NB4 (cell line): ENCODE measurements around the gene LGMN.

Source experiments
- POLR2A ChIP-seq: IDR thresholded peaks from 2 replicates; pipeline ENCODE4 v1.6.1; 2011; ENCODE audit warnings: mild to moderate bottlenecking; ENCODE audit not compliant: insufficient read length; ENCODE audit errors: extremely low read depth
- TF ChIP-seq, protein P1 (sequence below): IDR thresholded peaks from one replicate; pipeline ENCODE4 v1.5.1; 2012; ENCODE audit warnings: low read depth, low read length

DNA sequence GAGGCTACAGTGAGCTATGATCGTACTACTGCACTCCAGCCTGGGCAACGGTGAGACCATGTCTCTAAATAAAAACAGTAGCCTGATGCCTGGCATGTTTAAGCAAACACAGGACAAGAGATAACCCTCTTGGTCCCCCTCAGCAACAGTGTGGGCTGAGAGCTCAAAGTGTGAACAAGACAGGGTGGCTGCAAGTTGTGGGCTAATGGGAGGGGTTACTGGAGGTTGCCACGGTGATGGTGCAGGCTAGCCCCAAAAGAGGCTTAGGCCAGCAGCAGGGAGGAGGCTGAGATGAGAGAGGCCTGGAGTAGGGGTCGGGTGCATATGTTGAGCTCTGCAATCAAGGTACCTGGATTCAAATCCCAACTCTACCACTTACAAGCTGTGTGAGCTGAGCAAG lies 3.4 kb upstream of the LGMN start:
- no peak for TF ChIP-seq POLR2A
- TF ChIP-seq, protein P1, sequence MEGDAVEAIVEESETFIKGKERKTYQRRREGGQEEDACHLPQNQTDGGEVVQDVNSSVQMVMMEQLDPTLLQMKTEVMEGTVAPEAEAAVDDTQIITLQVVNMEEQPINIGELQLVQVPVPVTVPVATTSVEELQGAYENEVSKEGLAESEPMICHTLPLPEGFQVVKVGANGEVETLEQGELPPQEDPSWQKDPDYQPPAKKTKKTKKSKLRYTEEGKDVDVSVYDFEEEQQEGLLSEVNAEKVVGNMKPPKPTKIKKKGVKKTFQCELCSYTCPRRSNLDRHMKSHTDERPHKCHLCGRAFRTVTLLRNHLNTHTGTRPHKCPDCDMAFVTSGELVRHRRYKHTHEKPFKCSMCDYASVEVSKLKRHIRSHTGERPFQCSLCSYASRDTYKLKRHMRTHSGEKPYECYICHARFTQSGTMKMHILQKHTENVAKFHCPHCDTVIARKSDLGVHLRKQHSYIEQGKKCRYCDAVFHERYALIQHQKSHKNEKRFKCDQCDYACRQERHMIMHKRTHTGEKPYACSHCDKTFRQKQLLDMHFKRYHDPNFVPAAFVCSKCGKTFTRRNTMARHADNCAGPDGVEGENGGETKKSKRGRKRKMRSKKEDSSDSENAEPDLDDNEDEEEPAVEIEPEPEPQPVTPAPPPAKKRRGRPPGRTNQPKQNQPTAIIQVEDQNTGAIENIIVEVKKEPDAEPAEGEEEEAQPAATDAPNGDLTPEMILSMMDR, result no peak
